ENCODE measurements around the gene TPD52L1.
A peak's percentile ranks its signal among the peaks of the same experiment; 100 is the strongest.
"Not testable (repeated sequence)": the region's sequence is repeated elsewhere in the genome, so short reads cannot be mapped to it uniquely, and the experiment has no call there.

TPD52L1 gene

GRCh38 chr6:125153391-125154117, at the start of gene TPD52L1:
TPD52L1 (plus strand) TSS chr6:125153773; CDS start chr6:125153952, 179 bp downstream.
- DNase-seq: peak; percentile 70

- DNase-seq: no peak
These were observed 49.1 kb upstream of the TPD52L1 start for GRCh38 chr6:125104425-125104824.

GRCh38 chr6:125107048-125107447, 46.5 kb upstream of the TPD52L1 start:
- no peak for DNase-seq

GRCh38 chr6:125107896-125108295, 45.7 kb upstream of the TPD52L1 start:
- no peak for DNase-seq

GRCh38 chr6:125110056-125110455, 43.5 kb upstream of the TPD52L1 start:
- no peak for DNase-seq

- no peak for DNase-seq
These were observed 42.2 kb upstream of the TPD52L1 start for GRCh38 chr6:125111219-125111983.

DNA sequence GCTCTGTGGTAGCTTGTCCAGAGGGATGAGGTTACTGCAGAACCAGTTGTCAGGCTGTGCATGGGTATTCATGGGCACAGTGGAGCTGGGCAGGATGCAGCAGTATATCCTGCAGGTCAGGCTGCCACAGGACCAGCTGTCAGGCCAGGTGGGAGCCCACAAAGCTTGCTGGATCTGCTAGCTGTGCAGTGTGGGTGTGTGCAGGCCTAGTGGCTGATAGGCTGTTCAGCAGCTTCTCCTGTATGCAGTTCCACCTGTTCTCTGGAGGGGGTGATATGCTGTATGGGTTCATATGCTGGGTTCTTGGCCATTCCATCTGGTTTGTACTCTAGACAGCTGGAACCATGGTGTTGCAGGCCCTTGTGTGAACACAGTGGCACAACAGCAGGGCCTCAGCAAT, 40.6 kb upstream of the TPD52L1 start:
- no peak for DNase-seq

- no peak for DNase-seq
These were observed 39.2 kb upstream of the TPD52L1 start for GRCh38 chr6:125114248-125114858.

DNA sequence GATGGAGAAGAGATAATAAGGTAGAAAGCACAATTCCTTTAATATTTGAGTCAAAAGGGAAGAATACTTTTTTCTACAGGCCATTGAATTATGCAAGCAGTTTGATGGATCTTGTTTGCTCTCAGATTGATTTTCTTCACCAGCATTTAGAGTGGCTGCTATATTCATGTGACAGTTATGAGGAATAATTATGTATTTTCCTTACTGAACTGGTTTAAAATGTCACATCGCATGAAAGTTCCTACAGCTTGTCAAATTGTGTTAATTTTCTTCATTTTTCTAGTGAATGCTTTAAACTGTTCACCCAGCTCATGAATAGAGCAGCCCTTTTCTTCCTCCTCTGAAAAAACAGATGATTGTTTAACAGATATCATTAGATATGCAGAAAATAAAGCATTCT, 37.4 kb upstream of the TPD52L1 start:
- DNase-seq: no peak

DNA sequence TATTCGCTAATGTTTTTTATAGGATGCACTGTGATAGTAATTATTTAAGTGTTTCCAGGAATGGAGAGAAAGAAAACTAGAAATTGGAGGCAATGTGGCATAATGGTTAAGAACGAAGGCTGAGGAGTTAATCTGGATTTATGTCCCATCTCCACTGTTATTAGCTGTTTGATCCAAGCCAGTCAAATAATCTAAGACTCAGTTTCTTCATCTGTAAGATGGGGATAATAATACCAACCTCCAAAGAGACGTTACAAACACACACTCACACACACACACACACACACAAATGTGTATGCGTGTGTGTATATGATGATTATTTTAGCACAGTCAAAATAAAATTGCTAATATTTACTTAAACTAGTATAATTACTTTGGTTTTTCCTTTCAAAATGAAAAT, 36.9 kb upstream of the TPD52L1 start:
- DNase-seq: no peak

DNA sequence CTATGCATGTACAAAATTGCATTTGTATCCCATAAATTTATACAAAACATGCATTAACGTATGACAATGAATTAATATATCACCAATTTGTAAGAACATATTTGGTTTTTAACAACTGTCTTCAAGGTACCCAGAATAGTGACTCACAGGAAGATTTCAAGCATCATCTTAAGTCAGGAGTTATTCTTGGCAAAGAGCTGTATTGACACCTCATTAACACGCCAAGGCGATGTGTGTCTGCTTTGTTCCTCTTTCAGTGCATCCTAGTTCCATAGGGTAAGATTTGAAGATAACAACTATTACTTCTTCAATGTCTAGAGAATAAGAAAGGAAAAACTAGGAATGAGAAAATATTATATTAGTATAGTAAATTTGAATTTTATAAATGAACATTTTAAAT, 35.8 kb upstream of the TPD52L1 start:
- DNase-seq: no peak

- no peak for DNase-seq
These were observed 33.5 kb upstream of the TPD52L1 start for GRCh38 chr6:125120054-125120590.

GRCh38 chr6:125121894-125122293, 31.7 kb upstream of the TPD52L1 start:
- DNase-seq: no peak

GRCh38 chr6:125123051-125123450, 30.5 kb upstream of the TPD52L1 start:
- no peak for DNase-seq

- no peak for DNase-seq
These were observed 30.0 kb upstream of the TPD52L1 start for GRCh38 chr6:125123468-125124048.

DNA sequence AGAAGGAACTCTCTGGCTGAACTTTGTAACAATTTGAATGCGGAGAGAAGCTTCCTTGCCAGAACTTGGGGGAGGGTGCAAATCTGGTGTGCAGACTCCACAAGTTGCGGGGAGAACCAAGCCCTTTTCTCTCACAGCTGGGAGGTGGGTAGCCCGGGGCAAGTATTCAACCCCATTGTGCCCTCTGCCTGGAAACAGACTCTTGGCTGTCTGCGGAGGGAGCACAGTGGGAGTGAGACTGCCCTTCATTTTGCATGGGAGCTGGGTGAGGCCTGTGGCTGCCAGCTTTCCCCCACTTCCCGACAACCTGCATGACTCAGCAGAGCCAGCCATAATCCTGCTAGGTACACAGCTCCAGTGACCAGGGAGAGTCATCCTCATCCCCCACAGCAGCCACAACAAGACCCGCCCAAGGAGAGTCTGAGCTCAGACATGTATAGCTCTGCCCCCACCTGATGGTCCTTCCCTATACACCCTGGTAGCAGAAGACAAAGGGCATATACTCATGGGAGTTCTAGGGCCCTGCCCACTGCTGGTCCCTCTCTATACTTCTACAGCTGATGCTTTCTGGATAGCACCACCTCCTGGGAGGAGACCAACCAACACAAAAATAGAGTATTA, 29.4 kb upstream of the TPD52L1 start:
- no peak for DNase-seq

- DNase-seq: not testable (repeated sequence)
These were observed 27.7 kb upstream of the TPD52L1 start for GRCh38 chr6:125125856-125126255.

DNA sequence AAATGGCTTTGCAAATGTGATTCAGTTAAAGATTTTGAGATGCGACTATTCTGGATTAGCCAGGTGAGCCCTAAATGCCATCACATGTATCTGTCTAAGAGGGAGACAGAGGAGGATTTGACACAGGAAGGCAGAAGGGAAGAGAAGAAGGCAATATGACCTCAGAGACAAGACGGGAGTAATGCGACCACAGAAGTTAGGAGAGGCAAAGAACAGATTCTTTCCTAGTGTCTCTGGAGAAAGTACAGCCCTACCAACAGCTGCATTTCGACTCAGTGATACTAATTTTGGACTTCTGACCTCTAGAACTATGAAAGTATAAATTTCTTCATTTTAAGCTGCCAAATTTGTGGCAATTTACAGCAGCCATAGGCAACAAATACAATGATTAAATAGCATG, 24.2 kb upstream of the TPD52L1 start:
- no peak for DNase-seq

DNA sequence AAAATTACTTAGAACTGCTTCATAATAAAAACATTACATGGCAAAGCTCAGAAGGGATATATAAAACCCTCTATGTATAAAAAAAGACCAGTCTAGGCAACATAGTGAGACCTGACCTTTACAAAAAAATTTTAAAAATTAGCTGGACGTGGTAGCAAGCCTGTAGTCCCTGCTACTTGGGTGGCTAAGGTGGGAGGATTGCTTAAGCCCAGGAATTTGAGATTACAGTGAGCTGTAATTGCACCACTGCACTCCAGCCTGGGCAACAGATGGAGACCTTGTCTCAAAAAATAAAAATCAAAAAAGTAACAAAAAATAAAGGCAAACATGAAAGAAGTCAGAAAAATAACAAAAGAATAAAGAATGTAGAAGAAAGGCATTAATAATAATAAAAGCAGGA, 21.5 kb upstream of the TPD52L1 start:
- no peak for DNase-seq

DNA sequence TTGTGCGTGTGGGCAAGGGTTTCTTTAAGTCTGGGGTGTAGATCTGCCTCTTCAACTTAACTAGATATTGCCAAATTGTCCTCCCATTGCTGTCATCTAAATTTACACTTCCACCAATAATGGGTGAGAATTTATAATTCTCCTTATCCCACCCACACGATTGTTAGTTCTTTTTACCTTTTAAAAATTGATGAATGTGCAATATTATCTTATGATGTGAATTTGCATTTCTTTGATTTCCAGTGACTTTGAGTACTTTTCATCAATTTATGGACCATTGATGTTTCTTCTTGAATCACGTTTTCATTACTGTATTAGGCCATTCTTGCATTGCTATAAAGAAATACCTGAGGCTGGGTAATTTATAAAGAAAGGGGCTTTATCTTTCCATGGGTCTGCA, 17.2 kb upstream of the TPD52L1 start:
- no peak for DNase-seq

DNA sequence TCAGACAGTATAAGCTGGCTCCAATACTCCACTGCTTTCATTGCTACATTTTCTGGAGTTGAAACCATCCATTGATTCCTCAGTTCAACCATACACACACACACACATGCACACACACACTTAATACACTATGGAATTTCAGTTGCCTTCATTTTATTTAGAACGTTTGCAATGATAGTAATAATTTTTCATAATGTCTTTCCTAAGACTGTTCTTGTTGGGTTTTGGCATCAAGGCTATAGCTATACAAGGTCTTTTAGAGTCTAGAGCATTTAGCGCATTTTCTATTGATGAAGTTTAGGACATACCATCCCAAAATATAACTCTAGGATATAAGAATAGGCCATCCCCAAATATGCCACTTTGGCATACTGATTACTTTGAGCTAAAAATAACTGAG, 15.5 kb upstream of the TPD52L1 start:
- no peak for DNase-seq

DNA sequence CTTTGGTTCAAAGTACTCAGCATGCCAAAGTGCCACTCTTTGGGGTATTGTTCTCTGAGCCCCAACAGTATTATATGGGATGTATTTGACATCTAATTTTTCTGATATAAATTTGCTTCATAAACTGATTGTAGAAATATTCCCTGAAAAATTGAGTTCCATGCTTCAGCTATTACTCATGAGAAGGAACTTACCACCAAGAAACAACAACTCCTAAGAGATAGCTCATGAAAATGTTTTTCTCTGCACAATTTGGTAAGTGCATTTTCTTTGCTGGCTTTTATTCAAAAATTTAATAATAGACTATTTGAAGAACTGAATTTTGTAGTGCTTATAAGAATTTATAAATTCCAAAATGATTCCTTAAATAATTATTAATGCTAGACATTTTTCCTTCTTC, 12.8 kb upstream of the TPD52L1 start:
- no peak for DNase-seq

GRCh38 chr6:125142618-125143017, 11.0 kb upstream of the TPD52L1 start:
- no peak for DNase-seq

Measured in DMS79 (cell line).